K562 (cell line): ENCODE results near the gene TMEM86B. TPM values are rescaled to one million over a fixed set of nuclear protein-coding genes. Genes with fewer than 3 reads are reported as not detected.

Experiments
- ATF4 ChIP-seq: fragments of 450-650 bp; formaldehyde crosslinking; IDR thresholded peaks from 2 replicates; pipeline ENCODE4 v1.4.0; 2022; ENCODE audit warnings: mild to moderate bottlenecking, moderate library complexity
- CHD4 ChIP-seq: fragments of 200-600 bp; sonication (generic); IDR thresholded peaks from 3 replicates; pipeline ENCODE4 v1.6.1; 2012; ENCODE audit warnings: low read depth, mild to moderate bottlenecking, mixed read lengths, low read length, inconsistent platforms; ENCODE audit not compliant: insufficient read depth, insufficient replicate concordance, poor library complexity, severe bottlenecking
- CREM ChIP-seq: IDR thresholded peaks from 2 replicates; pipeline ENCODE4 v1.6.1; 2014; ENCODE audit warnings: antibody characterized with exemption, low read depth
- HMGXB4 ChIP-seq: sonication (generic); formaldehyde crosslinking; IDR thresholded peaks from 2 replicates; pipeline ENCODE4 v1.8.1; 2023; ENCODE audit warnings: mild to moderate bottlenecking, missing genetic modification reagents
- IRF9 ChIP-seq: fragments of 450-650 bp; IDR thresholded peaks from 2 replicates; pipeline ENCODE4 v1.6.1; 2016; ENCODE audit warnings: missing biosample characterization, missing genetic modification characterization
- KLF13 ChIP-seq: fragments of 450-650 bp; IDR thresholded peaks from 2 replicates; pipeline ENCODE4 v1.6.1; 2016; ENCODE audit warnings: missing genetic modification characterization, low read depth, mild to moderate bottlenecking, missing compliant biosample characterization, moderate library complexity, borderline replicate concordance
- PKNOX1 ChIP-seq: fragments of 450-650 bp; IDR thresholded peaks from 2 replicates; pipeline ENCODE4 v1.6.1; 2016
- RBBP5 ChIP-seq: fragments of 200-600 bp; sonication (generic); IDR thresholded peaks from 2 replicates; pipeline ENCODE4 v1.6.1; 2012; ENCODE audit warnings: borderline replicate concordance, mild to moderate bottlenecking, low read length, control low read depth, inconsistent platforms; ENCODE audit not compliant: insufficient read depth, poor library complexity, severe bottlenecking
- RFX1 ChIP-seq: fragments of 450-650 bp; IDR thresholded peaks from 2 replicates; pipeline ENCODE4 v1.6.1; 2016; ENCODE audit warnings: mild to moderate bottlenecking, moderate library complexity
- SAFB ChIP-seq: fragments of 200-400 bp; formaldehyde crosslinking; IDR thresholded peaks from 2 replicates; pipeline ENCODE4 v1.6.1; 2017; ENCODE audit warnings: low read depth, low read length, borderline replicate concordance
- TCFL5 ChIP-seq: fragments of 250-450 bp; sonication (Bioruptor Pico); conservative IDR thresholded peaks from 2 replicates; pipeline ENCODE4 v1.6.1; 2021; ENCODE audit warnings: mild to moderate bottlenecking, moderate library complexity, matching md5 sums
- TEAD1 ChIP-seq, 2 experiments: fragments of 450-650 bp in 1 of 2; sonication (generic) in 1 of 2; formaldehyde crosslinking; IDR thresholded peaks; 2 replicates each; pipeline versions ENCODE4 v1.4.0 to v1.8.0; 2020 to 2022; ENCODE audit warnings: mild to moderate bottlenecking in 2 of 2, missing genetic modification reagents in 1 of 2
- THAP12 ChIP-seq: fragments of 250-450 bp; sonication (Bioruptor Pico); IDR thresholded peaks from 2 replicates; pipeline ENCODE4 v1.9.0; 2021; ENCODE audit warnings: mild to moderate bottlenecking, inconsistent platforms
- ZFP91 ChIP-seq: sonication (generic); formaldehyde crosslinking; IDR thresholded peaks from 2 replicates; pipeline ENCODE4 v1.8.0; 2022; ENCODE audit warnings: mild to moderate bottlenecking, missing genetic modification reagents
- ZNF175 ChIP-seq: fragments of 200-800 bp; sonication (Bioruptor generic); IDR thresholded peaks from 2 replicates; pipeline ENCODE4 v1.6.1; 2016; ENCODE audit warnings: low read depth, mild to moderate bottlenecking, missing genetic modification characterization, missing compliant biosample characterization
- polyA plus RNA-seq, 8 experiments: library from polyadenylated mRNA; depleted of rRNA in 4 of 8; stranded (reverse) in 5 of 8; unstranded in 3 of 8; fragments of >200 nt; fragmentation: Nextera tagmentation in 2 of 8; fragmentation: Illumina TruSeq in 1 of 8; extraction: Ambion mirVana in 2 of 8; extraction: Trizol in 1 of 8; gene quantifications; 2 replicates each; pipeline versions ENCODE4 v1.2.1 to v1.2.3, GENCODE V29; 2011 to 2014; ENCODE audit warnings: inconsistent platforms in 1 of 8, missing spikeins in 1 of 8
- total RNA-seq, 7 experiments: library from RNA; depleted of rRNA in 6 of 7; stranded (reverse); fragments of >200 nt in 6 of 7; fragmentation: Illumina TruSeq in 2 of 7; extraction: Trizol in 2 of 7; gene quantifications; 2 replicates each; pipeline versions ENCODE4 v1.2.1 to v1.2.3, GENCODE V29; 2011 to 2021; ENCODE audit warnings: low replicate concordance in 1 of 7

The TMEM86B gene
- total and polyA plus RNA-seq, 9 of the 15 experiments (the other 6 are each of a cell fraction or from before 2014, with no cell fraction given) = 0.28 to 7.9 (median 2.1) TPM

GRCh38 chr19:55216461-55217198 is 11.9 kb downstream of the TMEM86B start (continued):
- no peak for TF ChIP-seq SAFB
- no peak for TF ChIP-seq TCFL5 (CRISPR knock-in tag)
- peak; percentile 94; the same call in 1 of the 2 replicates for TF ChIP-seq HMGXB4 (CRISPR knock-in tag)
- peak; percentile 40; the same call in 1 of the 2 replicates for TF ChIP-seq THAP12
- no peak for TF ChIP-seq ATF4
- TF ChIP-seq ZFP91 (CRISPR knock-in tag) = peak; percentile 82
- TF ChIP-seq ZNF175 (CRISPR knock-in tag) = no peak
- peak; percentile 95 for TF ChIP-seq CREM
- TF ChIP-seq RBBP5 = peak; percentile 61
- peak; percentile 76; the same call in 1 of the 2 replicates for TF ChIP-seq KLF13 (tag)
- peak in 1 of 2 experiments; percentile 78 for TF ChIP-seq TEAD1 (CRISPR knock-in tag; IDR thresholded peaks at IDR 0.05)
- TF ChIP-seq IRF9 (tag) = no peak
- TF ChIP-seq RFX1 = peak; percentile 38; the same call in 1 of the 2 replicates
- peak; percentile 88 for TF ChIP-seq PKNOX1
- TF ChIP-seq CHD4 = no peak
